Motor neuron (in vitro differentiated cells): Measurements from ENCODE around the gene RAB17. TPM values are rescaled to one million over a fixed set of nuclear protein-coding genes. Genes with fewer than 3 reads are reported as not detected.
A peak's percentile ranks its signal among the peaks of the same experiment; 100 is the strongest.
"Not testable (repeated sequence)": the region's sequence is repeated elsewhere in the genome, so short reads cannot be mapped to it uniquely, and the experiment has no call there.

Source experiments
- ATAC-seq, 8 experiments: fragments of 200-7000 bp; cut with Tn5 transposase; replicated peaks in 6 of 8; 2 replicates each; pipeline ENCODE4 v1.8.0; 2021; ENCODE audit warnings: mild to moderate bottlenecking in 8 of 8, moderate library complexity in 8 of 8
- H3K27ac ChIP-seq, 2 donors: fragments of 250-450 bp; sonication (Bioruptor Pico); 2 replicates each; pipeline ENCODE4 v1.9.0; 2021; ENCODE audit warnings: antibody characterized with exemption in 2 of 2, mild to moderate bottlenecking in 2 of 2, moderate library complexity in 1 of 2
- H3K4me1 ChIP-seq, 2 donors: fragments of 250-450 bp; sonication (Bioruptor Pico); replicated peaks in 1 of 2; 2 replicates each; pipeline ENCODE4 v1.6.1; 2021; ENCODE audit warnings: antibody characterized with exemption in 2 of 2, mild to moderate bottlenecking in 2 of 2, moderate library complexity in 1 of 2
- H3K4me3 ChIP-seq, 5 donors: fragments of 250-450 bp; sonication (Bioruptor Pico); 2 replicates each; pipeline ENCODE4 v1.9.0; 2021; ENCODE audit warnings: antibody characterized with exemption in 5 of 5, mild to moderate bottlenecking in 5 of 5, moderate library complexity in 4 of 5
- WGBS, 10 experiments: fragments of 450-650 bp; shearing (Covaris generic); methylation state at CpG; one replicate each; pipeline ENCODE4 v1.0.0; 2022; 5-methylcytosine and 5-hydroxymethylcytosine counted together
- in situ Hi-C, 9 experiments: fragments of 400-800 bp; cut with MboI; loops; one replicate each; pipeline ENCODE4 v1.15.0; 2021; ENCODE audit warnings: low sequenced_read_pairs in 9 of 9, low pct_unique_long_range_greater_than_20kb in 2 of 9; ENCODE audit not compliant: unreplicated experiment in 9 of 9
- total RNA-seq, 8 experiments: library from RNA; unstranded; fragments of 300-600 nt; gene quantifications; 2 replicates each; pipeline versions ENCODE4 v1.2.3 to v1.2.4, GENCODE V29; 2022

The RAB17 gene
- total RNA-seq, 8 experiments from 2014 or later: 0.08 to 1.3 (median 0.65) TPM

DNA sequence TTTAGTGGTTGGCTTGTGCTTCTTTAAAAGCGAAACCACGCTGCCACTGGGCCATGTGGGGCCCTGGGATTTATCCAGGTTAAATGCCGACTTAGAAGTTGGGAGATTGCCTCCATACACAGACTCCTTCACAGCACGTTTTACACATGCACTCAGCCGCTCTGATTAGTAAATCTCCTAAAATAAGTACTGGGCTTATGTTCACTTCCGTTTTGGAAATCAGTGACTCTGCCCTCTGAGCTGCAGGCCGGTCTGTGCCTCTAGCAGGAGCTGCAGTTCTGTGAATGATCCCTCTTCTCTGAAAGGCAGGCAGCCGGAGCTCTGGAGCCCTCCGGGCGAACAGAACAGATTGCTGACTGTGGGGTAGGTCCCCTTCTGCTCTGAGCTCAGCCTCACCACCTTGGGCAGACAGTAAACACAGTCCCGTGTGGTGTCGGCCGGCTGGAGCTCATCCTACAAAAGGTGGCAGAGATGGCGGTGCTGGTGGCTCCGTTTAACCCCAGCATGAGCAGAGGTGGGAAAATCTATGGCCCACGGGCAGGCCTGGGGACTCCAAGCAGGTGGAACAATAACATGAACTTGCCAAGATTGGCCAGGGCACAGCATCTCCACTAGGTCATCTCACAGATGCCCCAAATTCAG lies 9.8 kb upstream of the RAB17 start:
- 17 to 100% (median 76%) methylated on average over 1 to 13 of the region's 16 CpGs; no CpG with 5 or more reads in 2 of the 10 experiments for WGBS, 10 experiments
- ATAC-seq: peak in 3 of 8 experiments; percentile 75 to 89 (median 86)
- H3K27ac ChIP-seq: no peak overlapping the region
- in situ Hi-C loops: no loop called here
- H3K4me1 ChIP-seq: peaks cover 0 to under 1% of the 10 kb centered on the region in 2 donors
- no peak overlapping the region for H3K4me3 ChIP-seq

GRCh38 chr2:237599465-237600110 lies 9.1 kb upstream of the RAB17 start:
- no peak overlapping the region for H3K4me3 ChIP-seq
- whole genome bisulfite sequencing, 10 experiments: 62 to 100% (median 86%) methylated on average over 2 to 8 of the region's 9 CpGs; no CpG with 5 or more reads in 2 of the 10 experiments
- H3K4me1 ChIP-seq: peaks cover 5 to 8% of the 10 kb centered on the region in 2 donors
- H3K27ac ChIP-seq: no peak overlapping the region
- no peak for ATAC-seq
- in situ Hi-C loops: loop anchor here in 2 of 9 experiments (25.0 kb wide), 1 partner anchor 138 kb away; no protein-coding TSS in a partner anchor

DNA sequence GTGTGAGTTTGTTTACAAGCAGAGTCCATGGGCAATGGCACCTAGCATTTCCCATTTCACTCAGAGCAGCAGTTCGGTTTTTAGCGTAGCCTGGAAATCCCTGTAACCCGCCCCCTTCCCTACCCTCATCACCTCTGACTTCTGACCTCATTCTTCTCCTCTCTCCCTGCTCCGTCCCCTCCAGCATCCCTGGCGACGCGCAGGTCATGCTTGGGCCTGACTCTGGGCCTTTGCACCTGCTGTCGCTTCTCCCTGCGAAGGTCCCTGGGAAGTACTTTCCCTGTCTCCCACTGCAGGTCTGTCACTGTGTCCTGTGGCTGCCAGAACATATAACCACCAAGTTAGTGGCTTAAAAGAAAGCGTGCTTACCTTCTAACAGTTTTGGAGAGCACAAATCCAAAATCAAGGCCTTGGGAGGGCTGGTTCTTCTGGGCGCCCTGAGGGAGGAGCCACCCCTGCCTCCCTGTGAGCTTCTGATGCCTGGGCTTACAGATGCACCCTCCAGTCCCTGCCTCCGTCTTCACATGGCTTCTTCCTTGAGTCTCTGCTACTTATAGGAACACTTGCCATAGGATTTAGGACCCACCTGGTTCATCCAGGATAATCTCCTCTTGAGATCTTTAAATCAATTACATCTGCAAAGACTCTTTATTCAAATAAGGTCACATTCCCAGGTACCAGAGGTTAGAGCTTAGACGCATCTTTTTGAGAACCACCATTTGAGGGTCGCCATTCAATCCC lies 8.1 kb upstream of the RAB17 start:
- no peak for ATAC-seq
- in situ Hi-C loops: loop anchor here in 2 of 9 experiments (25.0 kb wide), 1 partner anchor 139 kb away; no protein-coding TSS in a partner anchor
- H3K4me3 ChIP-seq: no peak overlapping the region
- H3K27ac ChIP-seq: no peak overlapping the region
- peaks cover 14 to 16% of the 10 kb centered on the region in 2 donors for H3K4me1 ChIP-seq
- WGBS, 10 experiments: 57 to 100% (median 87%) methylated on average over 1 to 9 of the region's 14 CpGs; no CpG with 5 or more reads in 2 of the 10 experiments

DNA sequence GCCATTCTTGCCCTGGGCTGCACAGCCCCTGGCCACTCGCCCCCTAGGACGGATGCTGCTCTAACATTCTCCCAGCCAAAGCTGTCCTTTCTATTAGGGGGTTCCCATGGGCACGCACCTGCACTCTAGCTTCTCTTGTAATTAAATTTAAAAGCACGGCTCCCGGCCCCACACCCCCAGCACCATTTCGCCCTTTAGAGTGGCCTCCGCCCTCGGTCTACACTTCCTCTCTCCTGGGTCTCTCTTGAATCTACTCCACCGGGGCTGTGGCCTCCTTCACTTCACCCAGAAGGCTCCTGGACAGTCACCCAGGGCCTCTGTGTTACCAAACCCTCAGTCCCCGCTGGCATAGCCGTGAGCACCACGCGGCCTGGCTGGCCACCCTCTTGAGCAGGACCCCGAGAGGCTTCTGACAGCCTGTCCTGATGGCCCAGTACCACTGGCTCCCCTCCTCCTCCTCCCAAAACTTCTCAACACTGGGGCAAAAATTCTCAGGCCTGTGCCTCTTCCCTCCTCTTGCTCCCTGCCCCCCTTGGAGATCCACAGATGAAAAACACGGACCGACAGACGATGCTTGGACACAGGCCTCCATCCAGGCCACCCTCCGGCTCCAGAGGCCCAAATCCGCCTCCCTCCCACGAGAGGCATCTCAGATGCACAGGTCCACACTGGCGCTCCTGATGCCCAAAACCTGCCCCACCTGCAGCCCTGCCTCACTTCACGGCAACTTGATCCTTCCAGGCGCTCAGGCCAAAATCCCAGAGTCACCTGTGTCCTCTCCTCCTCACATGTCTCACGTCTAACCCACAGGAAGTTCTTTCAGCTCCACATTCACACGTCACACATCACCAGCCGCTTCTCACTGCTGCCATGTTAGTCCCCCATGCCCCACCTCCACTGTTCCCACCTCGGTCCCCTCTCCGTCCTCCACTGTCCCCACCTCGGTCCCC lies 6.9 kb upstream of the RAB17 start:
- Histone ChIP-seq H3K4me3 (no peak overlapping the region), H3K27ac (no peak overlapping the region), H3K4me1 (peaks cover 16 to 20% of the 10 kb centered on the region in 2 donors)
- 60 to 95% (median 85%) methylated on average over 1 to 4 of the region's 29 CpGs; no CpG with 5 or more reads in 6 of the 10 experiments for WGBS, 10 experiments
- in situ Hi-C loops: loop anchor here in 2 of 9 experiments (25.0 kb wide), 1 partner anchor 140 kb away; no protein-coding TSS in a partner anchor
- ATAC-seq: no peak

- ATAC-seq: peak in 2 of 8 experiments; percentile 14 to 68
Measured at GRCh38 chr2:237596520-237597195, 6.1 kb upstream of the RAB17 start.

DNA sequence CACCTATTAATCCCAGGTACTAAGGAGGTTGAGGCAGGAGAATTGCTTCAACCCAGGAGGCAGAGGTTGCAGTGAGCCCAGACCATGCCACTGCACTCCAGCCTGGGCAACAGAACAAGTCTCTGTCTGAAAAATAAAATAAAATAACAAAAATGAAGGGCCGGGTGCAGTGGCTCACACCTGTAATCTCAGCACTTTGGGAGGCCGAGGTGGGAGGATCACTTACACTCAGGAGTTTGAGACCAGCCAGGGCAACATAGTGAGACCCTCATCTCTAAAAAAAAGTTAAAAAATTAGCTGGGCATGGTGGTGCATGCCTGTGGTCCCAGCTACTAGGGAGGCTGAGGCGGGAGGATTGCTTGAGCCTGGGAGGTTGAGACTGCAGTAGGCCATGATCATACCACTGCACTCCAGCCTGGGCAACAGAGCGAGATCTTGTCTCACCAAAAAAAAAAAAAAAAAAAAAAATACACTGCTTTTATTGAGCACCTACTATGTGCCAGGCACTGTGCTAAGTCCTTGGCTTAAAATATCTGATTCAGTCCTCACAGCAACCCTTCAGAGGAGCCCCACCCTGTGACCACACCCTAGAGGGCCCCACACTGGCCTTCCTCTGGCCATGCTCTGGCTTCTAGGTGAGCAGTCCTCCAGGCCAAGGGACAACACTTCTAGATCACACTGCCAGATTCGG lies 5.4 kb upstream of the RAB17 start:
- in situ Hi-C loops: loop anchor here in 2 of 9 experiments (25.0 kb wide), 1 partner anchor 141 kb away; no protein-coding TSS in a partner anchor

More at GRCh38 chr2:237596520-237597195, 6.1 kb upstream of the RAB17 start:
- H3K4me3 ChIP-seq: no peak overlapping the region
- in situ Hi-C loops: loop anchor here in 2 of 9 experiments (25.0 kb wide), 1 partner anchor 141 kb away; no protein-coding TSS in a partner anchor
- H3K27ac ChIP-seq: no peak overlapping the region
- H3K4me1 ChIP-seq: peaks cover 16 to 20% of the 10 kb centered on the region in 2 donors
- WGBS, 10 experiments: 60 to 100% (median 86%) methylated on average over 1 to 7 of the region's 13 CpGs; no CpG with 5 or more reads in 2 of the 10 experiments

DNA sequence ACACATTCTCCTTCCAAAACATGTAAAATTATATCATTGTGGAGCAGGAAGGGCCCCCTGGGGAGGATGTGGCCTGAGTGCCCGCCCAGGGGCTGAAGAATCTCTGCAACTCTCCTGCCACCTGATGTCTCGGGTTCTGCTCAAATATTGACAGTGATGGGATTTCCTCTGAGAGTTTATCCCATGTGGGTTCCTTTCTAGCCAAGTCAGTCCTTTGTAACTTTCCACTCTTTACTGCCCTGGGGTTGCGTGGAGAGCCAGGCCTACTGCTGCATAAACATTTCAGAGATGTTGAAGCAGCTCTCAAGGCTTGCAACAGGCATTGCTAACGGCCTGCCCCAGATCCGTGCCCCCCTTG lies 4.0 kb upstream of the RAB17 start:
- H3K4me1 ChIP-seq: peaks cover 20 to 23% of the 10 kb centered on the region in 2 donors
- 67 to 92% (median 83%) methylated on average over 2 to 3 of the region's 5 CpGs; no CpG with 5 or more reads in 4 of the 10 experiments for WGBS, 10 experiments
- peak in 1 of 8 experiments; percentile 42 for ATAC-seq
- H3K4me3 ChIP-seq: no peak overlapping the region
- H3K27ac ChIP-seq: no peak overlapping the region
- in situ Hi-C loops: loop anchor here in 2 of 9 experiments (25.0 kb wide), 1 partner anchor 143 kb away; no protein-coding TSS in a partner anchor

More for the DNA sequence above, 5.4 kb upstream of the RAB17 start:
- H3K4me1 ChIP-seq: peaks cover 16 to 20% of the 10 kb centered on the region in 2 donors
- 66 to 100% (median 100%) methylated on average over 1 to 4 of the region's 5 CpGs; no CpG with 5 or more reads in 3 of the 10 experiments for WGBS, 10 experiments
- ATAC-seq: peak in 1 of 8 experiments; percentile 45
- not testable (repeated sequence) for H3K4me3 ChIP-seq, H3K27ac ChIP-seq

DNA sequence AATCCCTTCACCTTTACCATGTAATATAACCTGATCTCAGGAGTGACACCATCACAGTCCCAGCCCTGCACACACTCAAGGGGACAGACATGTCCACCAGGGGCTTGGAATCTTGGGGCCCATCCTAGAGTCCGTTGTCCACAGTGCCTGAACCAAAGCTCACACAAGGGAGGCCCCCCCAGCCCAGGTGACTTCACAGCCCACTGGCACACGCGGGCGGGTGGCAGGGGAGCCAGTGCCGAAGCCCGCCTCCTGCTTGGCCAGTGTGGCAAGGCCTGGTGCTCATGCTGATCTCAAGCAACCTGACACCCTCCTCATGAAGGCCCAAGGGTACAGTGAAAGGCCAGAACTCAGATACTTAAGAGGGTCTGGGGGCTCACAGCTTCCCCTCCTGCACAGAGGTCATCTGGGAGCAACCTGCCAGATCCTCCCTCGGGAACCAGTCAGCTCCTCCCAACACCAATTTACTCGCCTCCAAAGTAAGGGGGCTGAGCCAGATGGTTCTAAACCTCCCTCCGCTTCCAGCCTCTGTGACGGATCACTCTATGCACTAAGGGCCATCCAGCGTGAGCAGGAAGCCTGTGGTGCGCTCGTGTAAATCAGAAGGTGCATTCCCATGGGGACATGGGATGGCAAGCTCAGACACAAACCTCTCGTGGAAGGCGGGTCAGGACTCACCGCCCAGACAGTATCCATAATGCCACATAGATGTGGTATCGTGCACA lies 3.2 kb upstream of the RAB17 start:
- ATAC-seq: peak in 5 of 8 experiments; percentile 56 to 97 (median 87)
- no peak overlapping the region for H3K27ac ChIP-seq

GRCh38 chr2:237593036-237593435 lies 2.5 kb upstream of the RAB17 start:
- no peak overlapping the region for H3K27ac ChIP-seq
- in situ Hi-C loops: loop anchor here in 2 of 9 experiments (25.0 kb wide), 1 partner anchor 144 kb away; no protein-coding TSS in a partner anchor
- 27 to 86% (median 85%) methylated on average over 3 to 6 of the region's 10 CpGs; no CpG with 5 or more reads in 7 of the 10 experiments for WGBS, 10 experiments
- ATAC-seq: no peak
- H3K4me3 ChIP-seq: no peak overlapping the region
- H3K4me1 ChIP-seq: peaks cover 20 to 23% of the 10 kb centered on the region in 2 donors

More for the DNA sequence above, 3.2 kb upstream of the RAB17 start:
- WGBS, 10 experiments: 52 to 93% (median 67%) methylated on average over 3 to 9 of the region's 17 CpGs; no CpG with 5 or more reads in 5 of the 10 experiments
- in situ Hi-C loops: loop anchor here in 2 of 9 experiments (25.0 kb wide), 1 partner anchor 144 kb away; no protein-coding TSS in a partner anchor
- Histone ChIP-seq H3K4me1 (peaks cover 20 to 23% of the 10 kb centered on the region in 2 donors), H3K4me3 (no peak overlapping the region)

DNA sequence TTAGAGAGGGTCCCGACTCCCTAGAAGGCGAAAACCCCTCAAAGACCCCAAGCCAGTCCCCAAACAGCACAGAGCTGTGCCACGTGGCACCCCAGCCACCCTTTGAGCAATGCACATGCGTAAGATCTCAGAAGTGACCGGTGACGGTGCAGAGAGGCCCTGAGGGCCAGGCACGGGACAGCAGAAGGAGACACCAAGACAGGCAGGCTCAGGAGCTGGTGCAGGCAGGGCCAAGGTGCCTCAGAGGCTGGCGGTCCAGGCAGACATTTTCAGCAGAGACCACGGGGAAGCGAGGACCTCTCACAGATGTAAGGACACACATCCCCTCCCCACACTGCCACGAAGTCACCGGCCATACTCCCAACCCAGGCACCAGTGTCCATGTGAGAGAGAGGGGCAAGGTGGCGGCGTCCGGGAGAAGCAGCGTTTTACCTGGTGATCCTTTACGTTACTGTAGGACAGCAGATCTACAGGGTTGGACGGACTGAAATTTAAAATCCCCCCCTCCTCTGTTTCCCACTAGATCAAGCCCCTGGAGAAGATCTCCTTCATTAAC lies 2.0 kb upstream of the RAB17 start:
- in situ Hi-C loops: loop anchor here in 2 of 9 experiments (25.0 kb wide), 1 partner anchor 145 kb away; no protein-coding TSS in a partner anchor
- 68 to 100% (median 85%) methylated on average over 1 to 8 of the region's 18 CpGs; no CpG with 5 or more reads in 4 of the 10 experiments for WGBS, 10 experiments
- Histone ChIP-seq H3K27ac (no peak overlapping the region), H3K4me1 (peaks cover 20 to 23% of the 10 kb centered on the region in 2 donors), H3K4me3 (no peak overlapping the region)
- no peak for ATAC-seq
